Endodermal cell (in vitro differentiated cells): ENCODE results near the gene ZNF292. TPM values are rescaled to one million over a fixed set of nuclear protein-coding genes. Genes with fewer than 3 reads are reported as not detected.
A peak's percentile ranks its signal among the peaks of the same experiment; 100 is the strongest.

Experiments
- DNase-seq: peaks from one replicate; pipeline ENCODE4 v3.0.0-alpha.2; 2017
- H3K27ac ChIP-seq: 2 replicates; pipeline ENCODE4 v1.5.1; 2013; ENCODE audit warnings: mild to moderate bottlenecking, low read depth, low read length, moderate library complexity
- H3K27me3 ChIP-seq: 2 replicates; pipeline ENCODE4 v1.6.1; 2013; ENCODE audit warnings: mild to moderate bottlenecking, low read length, moderate library complexity; ENCODE audit not compliant: insufficient read depth, control insufficient read depth, poor library complexity, severe bottlenecking
- H3K36me3 ChIP-seq: 2 replicates; pipeline ENCODE4 v1.7.0; 2013; ENCODE audit warnings: mild to moderate bottlenecking, low read length, moderate library complexity; ENCODE audit not compliant: control insufficient read depth, insufficient read depth
- H3K4me1 ChIP-seq: one replicate; pipeline ENCODE4 v1.7.0; 2013; ENCODE audit warnings: low read length; ENCODE audit not compliant: control insufficient read depth, insufficient read depth
- H3K4me3 ChIP-seq: 2 replicates; pipeline ENCODE4 v1.5.1; 2013; ENCODE audit warnings: mild to moderate bottlenecking, low read length, moderate library complexity
- H3K9ac ChIP-seq: 2 replicates; pipeline ENCODE4 v1.6.1; 2013; ENCODE audit warnings: mild to moderate bottlenecking, low read length, moderate library complexity; ENCODE audit not compliant: poor library complexity, severe bottlenecking; ENCODE audit errors: extremely low read depth
- H3K9me3 ChIP-seq: 2 replicates; pipeline ENCODE4 v1.6.1; 2013; ENCODE audit warnings: mild to moderate bottlenecking, low read length, moderate library complexity; ENCODE audit not compliant: control insufficient read depth
- H3K27ac Mint-ChIP-seq: 2 replicates; pipeline ENCODE4 v1.8.0; 2020; ENCODE audit warnings: mixed read lengths
- H3K27me3 Mint-ChIP-seq: 2 replicates; pipeline ENCODE4 v1.8.0; 2021; ENCODE audit warnings: mild to moderate bottlenecking, mixed read lengths; ENCODE audit not compliant: insufficient read depth
- H3K36me3 Mint-ChIP-seq: 2 replicates; pipeline ENCODE4 v1.8.0; 2020; ENCODE audit warnings: low read depth, mixed read lengths
- H3K4me1 Mint-ChIP-seq: 2 replicates; pipeline ENCODE4 v1.8.0; 2020; ENCODE audit warnings: mixed read lengths
- H3K4me3 Mint-ChIP-seq: 2 replicates; pipeline ENCODE4 v1.8.0; 2020; ENCODE audit warnings: mild to moderate bottlenecking, moderate library complexity, mixed read lengths
- H3K9me3 Mint-ChIP-seq: 2 replicates; pipeline ENCODE4 v1.8.0; 2020; ENCODE audit warnings: mild to moderate bottlenecking, mixed read lengths
- WGBS, 2 experiments: methylation state at CpG; one replicate each; pipeline versions ENCODE4 v1.1.5 to v1.1.7; 2013; ENCODE audit warnings: missing lambda C conversion rate in 2 of 2, mixed read lengths in 1 of 2; ENCODE audit not compliant: insufficient coverage in 1 of 2, insufficient read length in 1 of 2; 5-methylcytosine and 5-hydroxymethylcytosine counted together
- total RNA-seq, 2 donors: library from RNA; stranded (reverse); fragmentation: NEBNext Ultra II Directional in 1 of 2; extraction: Animal tissue kit (Norgen Biotek cat#: 25700) in 1 of 2; gene quantifications; 2 replicates in 1 of 2; 3 replicates in 1 of 2; pipeline ENCODE4 v1.2.1, GENCODE V29; 2021
- TF ChIP-seq, protein P1 (sequence below): fragments of 200-600 bp; sonication (generic); conservative IDR thresholded peaks from 2 replicates; pipeline ENCODE4 v1.5.0; 2021; ENCODE audit warnings: antibody characterized with exemption, mild to moderate bottlenecking

Gene ZNF292
- total RNA-seq, 2 donors from 2014 or later: 45.9 to 50.2 TPM

DNA sequence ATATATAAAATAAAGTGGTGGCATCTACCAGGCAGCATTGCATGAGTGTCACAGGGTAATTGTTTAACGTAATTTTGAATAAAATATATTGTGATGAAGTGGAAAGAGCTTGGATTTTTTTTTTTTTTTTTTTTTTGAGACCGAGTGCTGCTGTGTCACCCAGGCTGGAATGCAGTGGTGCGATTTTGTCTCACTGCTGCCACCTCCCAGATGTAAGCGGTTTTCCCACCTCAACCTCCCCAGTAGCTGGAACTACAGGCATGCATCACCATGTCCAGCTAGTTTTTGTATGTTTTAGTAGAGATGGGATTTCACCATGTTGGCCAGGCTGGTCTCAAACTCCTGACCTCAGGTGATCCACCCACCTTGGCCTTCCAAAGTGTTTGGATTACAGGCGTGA lies 85.9 kb downstream of the ZNF292 start:
- 81 to 98% methylated on average over 2 to 5 of the region's 5 CpGs for WGBS, 2 experiments
- no peak overlapping the region for H3K4me3 ChIP-seq
- H3K27me3 ChIP-seq: no peaks in the 10 kb centered on the region
- no peaks in the 10 kb centered on the region for H3K4me1 Mint-ChIP-seq
- TF ChIP-seq, protein P1, sequence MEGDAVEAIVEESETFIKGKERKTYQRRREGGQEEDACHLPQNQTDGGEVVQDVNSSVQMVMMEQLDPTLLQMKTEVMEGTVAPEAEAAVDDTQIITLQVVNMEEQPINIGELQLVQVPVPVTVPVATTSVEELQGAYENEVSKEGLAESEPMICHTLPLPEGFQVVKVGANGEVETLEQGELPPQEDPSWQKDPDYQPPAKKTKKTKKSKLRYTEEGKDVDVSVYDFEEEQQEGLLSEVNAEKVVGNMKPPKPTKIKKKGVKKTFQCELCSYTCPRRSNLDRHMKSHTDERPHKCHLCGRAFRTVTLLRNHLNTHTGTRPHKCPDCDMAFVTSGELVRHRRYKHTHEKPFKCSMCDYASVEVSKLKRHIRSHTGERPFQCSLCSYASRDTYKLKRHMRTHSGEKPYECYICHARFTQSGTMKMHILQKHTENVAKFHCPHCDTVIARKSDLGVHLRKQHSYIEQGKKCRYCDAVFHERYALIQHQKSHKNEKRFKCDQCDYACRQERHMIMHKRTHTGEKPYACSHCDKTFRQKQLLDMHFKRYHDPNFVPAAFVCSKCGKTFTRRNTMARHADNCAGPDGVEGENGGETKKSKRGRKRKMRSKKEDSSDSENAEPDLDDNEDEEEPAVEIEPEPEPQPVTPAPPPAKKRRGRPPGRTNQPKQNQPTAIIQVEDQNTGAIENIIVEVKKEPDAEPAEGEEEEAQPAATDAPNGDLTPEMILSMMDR: peak; percentile 22
- H3K4me3 Mint-ChIP-seq: no peak overlapping the region
- no peak overlapping the region for H3K27ac ChIP-seq
- peaks cover 73% of the 10 kb centered on the region for H3K36me3 ChIP-seq
- no peaks in the 10 kb centered on the region for H3K27me3 Mint-ChIP-seq
- peaks cover 69% of the 10 kb centered on the region for H3K36me3 Mint-ChIP-seq
- peak; percentile 53 for DNase-seq
- H3K27ac Mint-ChIP-seq: no peak overlapping the region
- peaks cover 25% of the 10 kb centered on the region for H3K9me3 Mint-ChIP-seq
- no peak overlapping the region for H3K9ac ChIP-seq
- peaks cover 39% of the 10 kb centered on the region for H3K9me3 ChIP-seq
- no peaks in the 10 kb centered on the region for H3K4me1 ChIP-seq

DNA sequence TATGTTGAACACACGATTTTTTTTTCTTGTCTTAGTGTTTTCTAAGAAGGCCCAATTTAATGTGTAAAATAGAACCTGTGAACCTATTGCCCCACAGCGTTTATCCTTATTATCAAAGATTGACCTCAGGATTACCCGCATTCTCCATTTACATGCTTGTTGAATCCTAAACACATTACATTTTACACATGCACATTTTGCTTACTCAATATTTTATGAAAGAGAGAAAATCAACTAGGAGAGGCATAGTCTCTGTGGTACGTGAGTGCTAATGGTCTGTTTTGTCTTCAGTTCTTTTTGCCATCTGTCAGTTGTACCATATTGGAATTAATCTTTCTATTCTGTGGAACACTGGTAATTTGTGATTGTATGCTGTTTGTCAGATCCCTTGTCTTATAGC lies 86.9 kb downstream of the ZNF292 start:
- no peaks in the 10 kb centered on the region for H3K27me3 ChIP-seq
- H3K9ac ChIP-seq: no peak overlapping the region
- H3K27me3 Mint-ChIP-seq: no peaks in the 10 kb centered on the region
- H3K27ac ChIP-seq: no peak overlapping the region
- H3K4me1 ChIP-seq: no peaks in the 10 kb centered on the region
- H3K9me3 Mint-ChIP-seq: peaks cover 25% of the 10 kb centered on the region
- H3K9me3 ChIP-seq: peaks cover 31% of the 10 kb centered on the region
- H3K27ac Mint-ChIP-seq: no peak overlapping the region
- DNase-seq: no peak
- no peaks in the 10 kb centered on the region for H3K4me1 Mint-ChIP-seq
- no peak overlapping the region for H3K4me3 ChIP-seq
- H3K36me3 ChIP-seq: peaks cover 74% of the 10 kb centered on the region
- WGBS, 2 experiments: 98% methylated on average over 4 of the region's 4 CpGs; no CpG with 5 or more reads in 1 of the 2 experiments
- H3K4me3 Mint-ChIP-seq: no peak overlapping the region
- H3K36me3 Mint-ChIP-seq: peaks cover 69% of the 10 kb centered on the region
- TF ChIP-seq, protein P1: no peak

DNA sequence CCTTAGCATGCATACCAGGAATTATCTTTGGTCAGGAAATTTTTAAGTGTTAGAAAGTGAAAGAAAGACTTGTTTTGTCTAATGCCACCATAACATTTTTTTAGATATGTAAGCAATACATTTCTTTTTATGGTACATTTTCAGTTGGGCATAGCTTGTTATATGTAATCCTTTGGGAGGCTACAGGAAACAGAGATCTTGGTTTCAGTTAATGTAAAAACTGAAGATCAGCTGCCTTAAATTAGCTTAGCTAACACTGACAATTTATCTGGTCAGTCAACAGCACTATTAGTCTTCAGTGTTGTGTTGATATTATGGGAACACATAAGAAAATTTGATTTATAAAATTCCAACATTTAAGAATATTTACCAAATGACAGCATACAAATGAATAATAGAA lies 88.4 kb downstream of the ZNF292 start:
- Mint-ChIP-seq H3K27ac (no peak overlapping the region), H3K9me3 (peaks cover 18% of the 10 kb centered on the region), H3K4me3 (no peak overlapping the region), H3K27me3 (no peaks in the 10 kb centered on the region), H3K4me1 (no peaks in the 10 kb centered on the region), H3K36me3 (peaks cover 68% of the 10 kb centered on the region)
- Histone ChIP-seq H3K4me3 (no peak overlapping the region), H3K4me1 (no peaks in the 10 kb centered on the region), H3K27ac (no peak overlapping the region), H3K9me3 (peaks cover 17% of the 10 kb centered on the region), H3K36me3 (peaks cover 78% of the 10 kb centered on the region), H3K27me3 (no peaks in the 10 kb centered on the region), H3K9ac (no peak overlapping the region)
- TF ChIP-seq, protein P1: no peak
- DNase-seq: no peak
